ENCODE results near the gene ITGB8. TPM values are rescaled to one million over a fixed set of nuclear protein-coding genes. Genes with fewer than 3 reads are reported as not detected.

Gene ITGB8
- total RNA-seq, 4 donors from 2014 or later: 0.31 to 0.90 (median 0.56) TPM

DNA sequence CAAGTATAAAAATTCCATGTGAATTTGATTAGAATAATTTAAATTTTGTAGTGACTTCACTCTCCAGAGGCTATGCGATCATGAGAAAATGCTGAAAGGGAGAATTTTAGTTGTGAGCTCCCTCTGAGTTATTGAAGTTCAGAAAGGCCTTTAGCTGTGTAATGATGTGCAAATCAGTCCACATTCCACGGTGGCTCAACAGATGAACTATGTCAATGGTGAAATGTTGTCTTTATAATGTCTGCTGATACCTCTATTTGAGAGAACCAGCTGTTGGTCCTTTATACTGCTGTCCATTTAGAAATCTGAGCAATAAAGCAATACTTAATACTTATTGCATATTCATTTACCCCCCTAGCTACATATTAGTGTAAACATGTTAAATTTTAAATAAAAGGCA, 7.1 kb upstream of the ITGB8 start:
- no peak overlapping the region for H3K4me3 ChIP-seq
- in situ Hi-C loops (cut with MboI; ENCODE audit: low sequenced_read_pairs in 4 of 4): no loop called here
- H3K27ac ChIP-seq: no peak overlapping the region
- H3K4me1 ChIP-seq: no peaks in the 10 kb centered on the region
- intact Hi-C loops (cut with DNase I; ENCODE audit: low total_unique reads): no loop called here
- no peaks in the 10 kb centered on the region for H3K36me3 ChIP-seq
- ATAC-seq (no peak), DNase-seq (no peak)
- no peaks in the 10 kb centered on the region for H3K27me3 ChIP-seq
- TF ChIP-seq CTCF (IDR thresholded peaks at IDR 0.05 in 4 of 5, conservative IDR thresholded peaks at IDR 0.05 in 1 of 5) (no peak), POLR2A (IDR thresholded peaks at IDR 0.05) (no peak)
- H3K9me3 ChIP-seq: no peaks in the 10 kb centered on the region

DNA sequence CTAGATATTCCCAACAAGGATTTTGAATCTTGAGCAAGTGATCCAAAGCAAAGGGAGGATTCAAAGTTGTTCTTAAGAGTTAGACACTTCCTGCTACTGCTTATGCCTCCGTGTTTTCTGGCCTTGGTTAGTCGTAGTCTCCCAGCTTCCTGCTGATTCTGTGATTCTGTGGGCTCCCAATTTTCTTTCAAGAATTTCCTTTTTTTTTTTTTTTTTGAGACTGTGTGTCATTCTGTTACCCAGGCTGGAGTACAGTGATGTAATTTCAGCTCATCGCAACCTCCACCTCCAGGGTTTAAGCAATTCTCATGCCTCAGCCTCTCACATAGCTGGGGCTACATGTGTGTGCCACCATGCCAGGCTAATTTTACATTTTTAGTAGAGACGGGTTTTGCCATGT, 4.4 kb upstream of the ITGB8 start:
- no peak overlapping the region for H3K27ac ChIP-seq
- H3K4me1 ChIP-seq: peaks cover 0 to 16% of the 10 kb centered on the region in 2 donors
- TF ChIP-seq POLR2A (IDR thresholded peaks at IDR 0.05): no peak
- TF ChIP-seq CTCF (IDR thresholded peaks at IDR 0.05 in 4 of 5, conservative IDR thresholded peaks at IDR 0.05 in 1 of 5): no peak
- no peak for DNase-seq
- H3K27me3 ChIP-seq: peaks cover 0 to 10% (median 7%) of the 10 kb centered on the region in 3 donors
- ATAC-seq: no peak
- H3K9me3 ChIP-seq: no peaks in the 10 kb centered on the region
- in situ Hi-C loops (cut with MboI; ENCODE audit: low sequenced_read_pairs in 4 of 4) (no loop called here), intact Hi-C loops (cut with DNase I; ENCODE audit: low total_unique reads) (no loop called here)
- no peak overlapping the region for H3K4me3 ChIP-seq
- no peaks in the 10 kb centered on the region for H3K36me3 ChIP-seq

- intact Hi-C loops (cut with DNase I; ENCODE audit: low total_unique reads): no loop called here
- H3K27me3 ChIP-seq: peaks cover 4 to 14% (median 11%) of the 10 kb centered on the region in 3 donors
- no peak for ATAC-seq
- H3K27ac ChIP-seq: no peak overlapping the region
- no peak for DNase-seq
- peaks cover 0 to 17% of the 10 kb centered on the region in 2 donors for H3K4me1 ChIP-seq
- no peaks in the 10 kb centered on the region for H3K36me3 ChIP-seq
- in situ Hi-C loops (cut with MboI; ENCODE audit: low sequenced_read_pairs in 4 of 4): no loop called here
- no peak for TF ChIP-seq POLR2A (IDR thresholded peaks at IDR 0.05)
- TF ChIP-seq CTCF (IDR thresholded peaks at IDR 0.05 in 4 of 5, conservative IDR thresholded peaks at IDR 0.05 in 1 of 5): no peak
- H3K4me3 ChIP-seq: no peak overlapping the region
- H3K9me3 ChIP-seq: no peaks in the 10 kb centered on the region
Measured at GRCh38 chr7:20327055-20327454, 3.6 kb upstream of the ITGB8 start.

DNA sequence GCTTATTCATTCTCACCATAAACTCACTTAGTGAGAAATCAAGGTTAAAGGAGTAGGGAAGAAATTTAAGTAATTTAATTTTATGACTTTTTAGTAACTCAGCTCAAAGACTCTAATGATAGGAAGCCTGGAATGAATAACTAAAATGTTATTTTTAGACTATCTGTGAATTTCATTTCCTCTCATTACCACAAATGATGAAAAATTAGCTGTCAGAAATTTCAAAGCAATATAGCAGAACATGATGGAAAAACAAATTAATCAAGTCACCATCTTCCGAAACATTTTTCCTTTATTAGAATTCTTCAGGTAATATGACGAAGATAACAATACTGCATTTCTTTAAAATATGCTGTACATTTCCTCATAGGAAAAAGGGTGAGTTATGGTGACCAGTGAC, 2.7 kb upstream of the ITGB8 start:
- Histone ChIP-seq H3K27ac (no peak overlapping the region), H3K4me1 (peaks cover 0 to 17% of the 10 kb centered on the region in 2 donors), H3K4me3 (no peak overlapping the region), H3K36me3 (no peaks in the 10 kb centered on the region), H3K9me3 (no peaks in the 10 kb centered on the region), H3K27me3 (peaks cover 11 to 24% (median 20%) of the 10 kb centered on the region in 3 donors)
- no peak for ATAC-seq
- DNase-seq: no peak
- in situ Hi-C loops (cut with MboI; ENCODE audit: low sequenced_read_pairs in 4 of 4): no loop called here
- TF ChIP-seq POLR2A (IDR thresholded peaks at IDR 0.05) (no peak), CTCF (IDR thresholded peaks at IDR 0.05 in 4 of 5, conservative IDR thresholded peaks at IDR 0.05 in 1 of 5) (no peak)
- intact Hi-C loops (cut with DNase I; ENCODE audit: low total_unique reads): no loop called here

DNA sequence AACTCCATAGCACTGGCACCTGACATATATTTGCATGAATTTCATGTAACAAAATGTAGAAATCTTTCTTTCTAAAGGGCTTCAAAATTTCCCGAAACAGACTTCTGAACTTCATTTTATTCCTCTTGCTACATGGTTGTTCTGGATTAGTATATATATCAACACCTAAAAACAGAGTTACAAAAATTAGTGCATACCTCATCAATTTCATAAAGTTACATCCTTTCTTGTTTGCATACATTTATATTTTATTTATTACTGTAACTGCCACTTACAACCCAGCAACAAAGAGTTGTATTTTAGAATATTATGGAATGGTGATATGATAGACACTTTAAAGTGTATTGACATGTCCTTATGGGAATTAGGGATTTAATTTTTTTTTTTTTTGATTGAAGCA, 2.0 kb upstream of the ITGB8 start:
- intact Hi-C loops (cut with DNase I; ENCODE audit: low total_unique reads) (no loop called here), in situ Hi-C loops (cut with MboI; ENCODE audit: low sequenced_read_pairs in 4 of 4) (no loop called here)
- H3K9me3 ChIP-seq: no peaks in the 10 kb centered on the region
- peaks cover 18 to 27% (median 24%) of the 10 kb centered on the region in 3 donors for H3K27me3 ChIP-seq
- H3K4me3 ChIP-seq: no peak overlapping the region
- no peaks in the 10 kb centered on the region for H3K36me3 ChIP-seq
- no peak overlapping the region for H3K27ac ChIP-seq
- TF ChIP-seq CTCF (IDR thresholded peaks at IDR 0.05 in 4 of 5, conservative IDR thresholded peaks at IDR 0.05 in 1 of 5): no peak
- TF ChIP-seq POLR2A (IDR thresholded peaks at IDR 0.05): no peak
- DNase-seq (no peak), ATAC-seq (no peak)
- H3K4me1 ChIP-seq: peaks cover 0 to 17% of the 10 kb centered on the region in 2 donors

Measured in gastrocnemius medialis (tissue), 4 donors.